Measurements from ENCODE around the gene ALG3.

The ALG3 gene

GRCh38 chr3:184196536-184196935 is 52.2 kb downstream of the ALG3 start:
- no peak for DNase-seq (ENCODE audit: low read depth, low spot score)

GRCh38 chr3:184193991-184194539 is 54.7 kb downstream of the ALG3 start:
- no peak for DNase-seq (ENCODE audit: low read depth, low spot score)

GRCh38 chr3:184192889-184193288 is 55.9 kb downstream of the ALG3 start:
- no peak for DNase-seq (ENCODE audit: low read depth, low spot score)
